Gastroesophageal sphincter (tissue), 4 donors: ENCODE measurements around the gene CYP26B1. TPM values are rescaled to one million over a fixed set of nuclear protein-coding genes. Genes with fewer than 3 reads are reported as not detected.

Source experiments
- ATAC-seq: fragments of 150-250 bp; one replicate; pipeline ENCODE4 v1.9.1; 2016; ENCODE audit warnings: mild to moderate bottlenecking, moderate library complexity
- H3K27ac ChIP-seq, 4 donors: fragments of 200-600 bp; sonication (generic) in 3 of 4; 1 replicate in 3 of 4; 2 replicates in 1 of 4; pipeline ENCODE4 v1.5.1; 2016 to 2019
- H3K27me3 ChIP-seq: fragments of 200-600 bp; sonication (generic); one replicate; pipeline ENCODE4 v1.5.1; 2019
- H3K36me3 ChIP-seq, 2 donors: fragments of 200-600 bp; sonication (generic); one replicate each; pipeline ENCODE4 v1.5.1; 2019; ENCODE audit warnings: control low read depth in 1 of 2
- H3K4me1 ChIP-seq, 3 donors: fragments of 200-600 bp; sonication (generic); 1 replicate in 2 of 3; 2 replicates in 1 of 3; pipeline ENCODE4 v1.5.1; 2016 to 2019; ENCODE audit warnings: control low read depth in 2 of 3
- H3K4me3 ChIP-seq, 2 donors: fragments of 200-600 bp; sonication (generic); one replicate each; pipeline ENCODE4 v1.5.1; 2019; ENCODE audit warnings: mild to moderate bottlenecking in 1 of 2, moderate library complexity in 1 of 2
- H3K9me3 ChIP-seq, 3 donors: fragments of 200-600 bp; sonication (generic); one replicate each; pipeline ENCODE4 v1.5.1; 2017 to 2019; ENCODE audit warnings: control low read depth in 2 of 3
- EP300 ChIP-seq: sonication (generic); formaldehyde crosslinking; IDR thresholded peaks from one replicate; pipeline ENCODE4 v1.6.1; 2017; ENCODE audit warnings: antibody characterized with exemption, mild to moderate bottlenecking
- POLR2A ChIP-seq, 2 donors: fragments of 450-650 bp; IDR thresholded peaks; one replicate each; pipeline ENCODE4 v1.6.1; 2017; ENCODE audit warnings: antibody characterized with exemption in 2 of 2, mild to moderate bottlenecking in 2 of 2, moderate library complexity in 1 of 2
- POLR2AphosphoS5 ChIP-seq: sonication (generic); formaldehyde crosslinking; IDR thresholded peaks from one replicate; pipeline ENCODE4 v1.6.1; 2017; ENCODE audit warnings: antibody characterized with exemption
- WGBS, 2 donors: methylation state at CpG; one replicate each; pipeline ENCODE4 v1.1.5; 2018; ENCODE audit warnings: low coverage in 1 of 2; 5-methylcytosine and 5-hydroxymethylcytosine counted together
- total RNA-seq, 4 donors: library from RNA; depleted of rRNA; stranded (reverse); fragments of >200 nt; gene quantifications; one replicate each; pipeline ENCODE4 v1.1.0, GENCODE V29; 2016
- TF ChIP-seq, protein P1 (sequence below), 4 experiments: fragments of 200-600 bp in 2 of 4; fragments of 450-650 bp in 2 of 4; sonication (generic) in 1 of 4; IDR thresholded peaks; one replicate each; pipeline ENCODE4 v1.5.1; 2017 to 2019; ENCODE audit warnings: antibody characterized with exemption in 4 of 4, mild to moderate bottlenecking in 2 of 4, moderate library complexity in 2 of 4

The CYP26B1 gene
- total RNA-seq, 4 donors from 2014 or later = 0.47 to 4.0 (median 1.4) TPM

DNA sequence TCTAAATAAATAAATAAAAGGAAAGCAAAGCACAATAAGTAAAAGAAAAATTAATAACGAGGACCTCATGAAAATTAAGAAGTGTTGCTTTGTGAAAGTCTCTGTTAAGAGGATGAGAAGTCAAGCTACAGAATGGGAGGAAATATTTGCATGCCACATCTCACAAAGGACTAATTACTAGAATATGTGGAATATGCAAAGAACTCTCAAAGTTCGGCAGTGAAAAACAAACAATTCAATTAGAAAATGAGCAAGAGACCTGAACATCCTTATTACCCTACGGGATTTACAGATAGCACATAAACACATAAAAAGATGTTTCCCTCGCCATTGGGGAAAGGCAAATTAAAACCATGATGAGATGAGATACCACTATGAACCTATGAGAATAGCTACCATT is 23.3 kb downstream of the CYP26B1 start:
- H3K9me3 ChIP-seq = no peaks in the 10 kb centered on the region
- no peak overlapping the region for H3K4me3 ChIP-seq
- no peaks in the 10 kb centered on the region for H3K4me1 ChIP-seq
- no peak for ATAC-seq
- TF ChIP-seq, protein P1, sequence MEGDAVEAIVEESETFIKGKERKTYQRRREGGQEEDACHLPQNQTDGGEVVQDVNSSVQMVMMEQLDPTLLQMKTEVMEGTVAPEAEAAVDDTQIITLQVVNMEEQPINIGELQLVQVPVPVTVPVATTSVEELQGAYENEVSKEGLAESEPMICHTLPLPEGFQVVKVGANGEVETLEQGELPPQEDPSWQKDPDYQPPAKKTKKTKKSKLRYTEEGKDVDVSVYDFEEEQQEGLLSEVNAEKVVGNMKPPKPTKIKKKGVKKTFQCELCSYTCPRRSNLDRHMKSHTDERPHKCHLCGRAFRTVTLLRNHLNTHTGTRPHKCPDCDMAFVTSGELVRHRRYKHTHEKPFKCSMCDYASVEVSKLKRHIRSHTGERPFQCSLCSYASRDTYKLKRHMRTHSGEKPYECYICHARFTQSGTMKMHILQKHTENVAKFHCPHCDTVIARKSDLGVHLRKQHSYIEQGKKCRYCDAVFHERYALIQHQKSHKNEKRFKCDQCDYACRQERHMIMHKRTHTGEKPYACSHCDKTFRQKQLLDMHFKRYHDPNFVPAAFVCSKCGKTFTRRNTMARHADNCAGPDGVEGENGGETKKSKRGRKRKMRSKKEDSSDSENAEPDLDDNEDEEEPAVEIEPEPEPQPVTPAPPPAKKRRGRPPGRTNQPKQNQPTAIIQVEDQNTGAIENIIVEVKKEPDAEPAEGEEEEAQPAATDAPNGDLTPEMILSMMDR (IDR thresholded peaks at IDR 0.05) = no peak
- no peak for TF ChIP-seq POLR2A (IDR thresholded peaks at IDR 0.05)
- no peak for TF ChIP-seq EP300
- no peak for TF ChIP-seq POLR2AphosphoS5
- no peak overlapping the region for H3K27ac ChIP-seq
- WGBS, 2 donors = 58 to 81% methylated on average over 4 of the region's 4 CpGs
- no peaks in the 10 kb centered on the region for H3K36me3 ChIP-seq
- peaks cover 49% of the 10 kb centered on the region for H3K27me3 ChIP-seq

DNA sequence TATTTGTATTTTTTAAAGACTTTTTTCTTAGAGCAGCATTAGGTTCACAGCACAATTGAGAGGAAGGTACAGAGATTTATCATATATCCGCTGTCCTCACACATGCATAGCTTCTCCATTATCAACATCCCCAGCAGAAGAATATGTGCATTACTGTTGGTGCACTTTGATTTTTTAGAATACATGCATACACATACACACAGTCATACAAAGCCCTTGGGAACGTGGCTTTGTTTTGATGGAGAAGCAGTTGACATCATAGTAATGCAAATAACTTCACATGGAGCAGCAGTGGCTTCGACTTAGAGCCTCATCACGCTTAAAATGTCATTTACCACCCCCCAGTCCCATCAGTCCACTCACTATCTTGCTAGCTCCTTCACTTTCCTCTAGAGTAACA is 26.5 kb downstream of the CYP26B1 start:
- H3K4me1 ChIP-seq = peaks cover 0 to 2% (median 0%) of the 10 kb centered on the region in 3 donors
- no peak for TF ChIP-seq POLR2A (IDR thresholded peaks at IDR 0.05)
- no peak for TF ChIP-seq POLR2AphosphoS5
- H3K36me3 ChIP-seq = no peaks in the 10 kb centered on the region
- H3K27me3 ChIP-seq = peaks cover 28% of the 10 kb centered on the region
- 66 to 70% methylated on average over 4 of the region's 4 CpGs for WGBS, 2 donors
- no peak overlapping the region for H3K27ac ChIP-seq
- no peak overlapping the region for H3K4me3 ChIP-seq
- no peaks in the 10 kb centered on the region for H3K9me3 ChIP-seq
- no peak for ATAC-seq

DNA sequence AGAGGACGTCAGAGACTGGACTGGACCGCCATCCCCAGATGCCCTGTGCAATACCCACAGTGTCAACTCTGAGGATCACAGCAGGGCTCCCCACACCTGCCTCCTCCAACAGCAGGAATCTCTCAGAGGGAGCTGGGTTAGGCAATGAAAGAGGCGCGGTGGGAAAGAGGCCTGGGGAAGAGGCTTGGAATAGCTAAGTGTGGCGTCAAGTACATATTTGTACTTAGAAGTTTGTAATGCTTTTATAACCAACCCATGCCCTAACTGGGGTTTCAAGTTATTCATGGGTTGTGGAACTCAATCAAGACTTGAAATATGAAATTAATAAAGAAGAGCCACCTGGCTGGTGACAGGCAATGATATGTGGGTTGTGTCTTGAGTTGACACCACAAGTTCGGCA is 28.7 kb downstream of the CYP26B1 start:
- 93 to 94% methylated on average over 4 to 6 of the region's 6 CpGs for WGBS, 2 donors
- Histone ChIP-seq H3K4me3 (no peak overlapping the region), H3K9me3 (no peaks in the 10 kb centered on the region), H3K4me1 (peaks cover 0 to 9% (median 0%) of the 10 kb centered on the region in 3 donors), H3K27ac (no peak overlapping the region), H3K27me3 (peaks cover 21% of the 10 kb centered on the region), H3K36me3 (no peaks in the 10 kb centered on the region)
- TF ChIP-seq POLR2A (IDR thresholded peaks at IDR 0.05) (no peak), POLR2AphosphoS5 (no peak), EP300 (no peak)
- TF ChIP-seq, protein P1 (IDR thresholded peaks at IDR 0.05) = no peak
- ATAC-seq = no peak

DNA sequence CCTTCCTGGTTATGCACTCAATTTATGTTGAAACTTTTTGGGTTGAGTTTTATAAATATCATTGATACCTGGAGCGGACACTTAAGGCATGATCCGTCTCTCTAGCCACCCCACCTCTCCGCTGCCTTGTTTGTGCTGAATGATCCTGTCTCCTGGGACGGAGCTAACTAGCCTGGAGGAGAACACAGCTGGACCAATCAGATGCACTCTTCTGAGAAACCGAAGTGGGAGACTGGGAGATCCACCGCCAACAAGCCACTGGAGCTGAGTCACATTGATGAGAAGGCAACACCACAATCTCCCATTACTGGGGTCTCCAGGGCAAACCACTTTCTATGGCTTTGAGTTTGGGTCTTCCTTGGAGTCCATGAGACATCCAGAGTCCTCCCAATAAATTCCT is 29.3 kb downstream of the CYP26B1 start:
- no peak overlapping the region for H3K27ac ChIP-seq
- H3K36me3 ChIP-seq = no peaks in the 10 kb centered on the region
- H3K4me3 ChIP-seq = no peak overlapping the region
- H3K9me3 ChIP-seq = no peaks in the 10 kb centered on the region
- ATAC-seq = no peak
- peaks cover 0 to 9% (median 0%) of the 10 kb centered on the region in 3 donors for H3K4me1 ChIP-seq
- peaks cover 21% of the 10 kb centered on the region for H3K27me3 ChIP-seq
- TF ChIP-seq, protein P1 (IDR thresholded peaks at IDR 0.05) = no peak
- TF ChIP-seq EP300 (no peak), POLR2AphosphoS5 (no peak), POLR2A (IDR thresholded peaks at IDR 0.05) (no peak)
- 80% methylated on average over 2 of the region's 6 CpGs; no CpG with 5 or more reads in 1 of the 2 donors for WGBS, 2 donors

DNA sequence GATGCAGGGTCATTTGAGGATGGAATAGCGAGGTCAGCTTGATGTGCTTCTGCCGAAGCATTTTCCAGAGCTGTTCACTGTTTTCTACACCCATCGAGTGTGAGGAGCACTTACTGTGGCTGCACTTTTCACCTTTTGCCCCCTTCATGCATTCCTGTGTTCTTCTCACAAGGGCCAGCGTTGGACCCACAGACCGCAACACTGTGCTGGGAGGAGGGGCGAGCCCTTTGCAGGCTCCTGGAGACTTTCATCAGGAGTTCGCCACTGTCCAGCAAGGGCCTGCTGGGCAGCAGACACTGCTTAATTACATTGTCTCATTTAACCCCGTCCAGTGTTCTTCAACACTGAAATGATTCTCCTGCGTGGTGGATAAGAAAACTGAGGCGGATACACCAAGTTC is 29.9 kb downstream of the CYP26B1 start:
- H3K36me3 ChIP-seq = no peaks in the 10 kb centered on the region
- TF ChIP-seq POLR2AphosphoS5 = no peak
- TF ChIP-seq POLR2A (IDR thresholded peaks at IDR 0.05) = no peak
- no peak for TF ChIP-seq EP300
- TF ChIP-seq, protein P1 (IDR thresholded peaks at IDR 0.05) = no peak
- peaks cover 21% of the 10 kb centered on the region for H3K27me3 ChIP-seq
- WGBS, 2 donors = 60 to 89% methylated on average over 5 of the region's 10 CpGs
- no peak overlapping the region for H3K4me3 ChIP-seq
- no peaks in the 10 kb centered on the region for H3K9me3 ChIP-seq
- no peak for ATAC-seq
- H3K4me1 ChIP-seq = peaks cover 0 to 9% (median 0%) of the 10 kb centered on the region in 3 donors
- no peak overlapping the region for H3K27ac ChIP-seq
